Endodermal cell (in vitro differentiated cells): ENCODE data around the gene SMG9. TPM values are rescaled to one million over a fixed set of nuclear protein-coding genes. Genes with fewer than 3 reads are reported as not detected.

Source experiments
- DNase-seq: peaks from one replicate; pipeline ENCODE4 v3.0.0-alpha.2; 2017
- H3K27ac ChIP-seq: 2 replicates; pipeline ENCODE4 v1.5.1; 2013; ENCODE audit warnings: mild to moderate bottlenecking, low read depth, low read length, moderate library complexity
- H3K27me3 ChIP-seq: 2 replicates; pipeline ENCODE4 v1.6.1; 2013; ENCODE audit warnings: mild to moderate bottlenecking, low read length, moderate library complexity; ENCODE audit not compliant: insufficient read depth, control insufficient read depth, poor library complexity, severe bottlenecking
- H3K36me3 ChIP-seq: 2 replicates; pipeline ENCODE4 v1.7.0; 2013; ENCODE audit warnings: mild to moderate bottlenecking, low read length, moderate library complexity; ENCODE audit not compliant: control insufficient read depth, insufficient read depth
- H3K4me1 ChIP-seq: one replicate; pipeline ENCODE4 v1.7.0; 2013; ENCODE audit warnings: low read length; ENCODE audit not compliant: control insufficient read depth, insufficient read depth
- H3K4me3 ChIP-seq: 2 replicates; pipeline ENCODE4 v1.5.1; 2013; ENCODE audit warnings: mild to moderate bottlenecking, low read length, moderate library complexity
- H3K9ac ChIP-seq: 2 replicates; pipeline ENCODE4 v1.6.1; 2013; ENCODE audit warnings: mild to moderate bottlenecking, low read length, moderate library complexity; ENCODE audit not compliant: poor library complexity, severe bottlenecking; ENCODE audit errors: extremely low read depth
- H3K9me3 ChIP-seq: 2 replicates; pipeline ENCODE4 v1.6.1; 2013; ENCODE audit warnings: mild to moderate bottlenecking, low read length, moderate library complexity; ENCODE audit not compliant: control insufficient read depth
- H3K27ac Mint-ChIP-seq: 2 replicates; pipeline ENCODE4 v1.8.0; 2020; ENCODE audit warnings: mixed read lengths
- H3K27me3 Mint-ChIP-seq: 2 replicates; pipeline ENCODE4 v1.8.0; 2021; ENCODE audit warnings: mild to moderate bottlenecking, mixed read lengths; ENCODE audit not compliant: insufficient read depth
- H3K36me3 Mint-ChIP-seq: 2 replicates; pipeline ENCODE4 v1.8.0; 2020; ENCODE audit warnings: low read depth, mixed read lengths
- H3K4me1 Mint-ChIP-seq: 2 replicates; pipeline ENCODE4 v1.8.0; 2020; ENCODE audit warnings: mixed read lengths
- H3K4me3 Mint-ChIP-seq: 2 replicates; pipeline ENCODE4 v1.8.0; 2020; ENCODE audit warnings: mild to moderate bottlenecking, moderate library complexity, mixed read lengths
- H3K9me3 Mint-ChIP-seq: 2 replicates; pipeline ENCODE4 v1.8.0; 2020; ENCODE audit warnings: mild to moderate bottlenecking, mixed read lengths
- WGBS, 2 experiments: methylation state at CpG; one replicate each; pipeline versions ENCODE4 v1.1.5 to v1.1.7; 2013; ENCODE audit warnings: missing lambda C conversion rate in 2 of 2, mixed read lengths in 1 of 2; ENCODE audit not compliant: insufficient coverage in 1 of 2, insufficient read length in 1 of 2; 5-methylcytosine and 5-hydroxymethylcytosine counted together
- total RNA-seq, 2 donors: library from RNA; stranded (reverse); fragmentation: NEBNext Ultra II Directional in 1 of 2; extraction: Animal tissue kit (Norgen Biotek cat#: 25700) in 1 of 2; gene quantifications; 2 replicates in 1 of 2; 3 replicates in 1 of 2; pipeline ENCODE4 v1.2.1, GENCODE V29; 2021
- TF ChIP-seq, protein P1 (sequence below): fragments of 200-600 bp; sonication (generic); conservative IDR thresholded peaks from 2 replicates; pipeline ENCODE4 v1.5.0; 2021; ENCODE audit warnings: antibody characterized with exemption, mild to moderate bottlenecking

Gene SMG9
- total RNA-seq, 2 donors from 2014 or later, result 44.6 to 53.8 TPM

- TF ChIP-seq, protein P1, sequence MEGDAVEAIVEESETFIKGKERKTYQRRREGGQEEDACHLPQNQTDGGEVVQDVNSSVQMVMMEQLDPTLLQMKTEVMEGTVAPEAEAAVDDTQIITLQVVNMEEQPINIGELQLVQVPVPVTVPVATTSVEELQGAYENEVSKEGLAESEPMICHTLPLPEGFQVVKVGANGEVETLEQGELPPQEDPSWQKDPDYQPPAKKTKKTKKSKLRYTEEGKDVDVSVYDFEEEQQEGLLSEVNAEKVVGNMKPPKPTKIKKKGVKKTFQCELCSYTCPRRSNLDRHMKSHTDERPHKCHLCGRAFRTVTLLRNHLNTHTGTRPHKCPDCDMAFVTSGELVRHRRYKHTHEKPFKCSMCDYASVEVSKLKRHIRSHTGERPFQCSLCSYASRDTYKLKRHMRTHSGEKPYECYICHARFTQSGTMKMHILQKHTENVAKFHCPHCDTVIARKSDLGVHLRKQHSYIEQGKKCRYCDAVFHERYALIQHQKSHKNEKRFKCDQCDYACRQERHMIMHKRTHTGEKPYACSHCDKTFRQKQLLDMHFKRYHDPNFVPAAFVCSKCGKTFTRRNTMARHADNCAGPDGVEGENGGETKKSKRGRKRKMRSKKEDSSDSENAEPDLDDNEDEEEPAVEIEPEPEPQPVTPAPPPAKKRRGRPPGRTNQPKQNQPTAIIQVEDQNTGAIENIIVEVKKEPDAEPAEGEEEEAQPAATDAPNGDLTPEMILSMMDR, result no peak
- H3K36me3 Mint-ChIP-seq, result no peaks in the 10 kb centered on the region
- no peaks in the 10 kb centered on the region for H3K9me3 Mint-ChIP-seq
- peaks cover 18% of the 10 kb centered on the region for H3K27me3 Mint-ChIP-seq
- no peaks in the 10 kb centered on the region for H3K4me1 ChIP-seq
- H3K4me1 Mint-ChIP-seq, result peaks cover 5% of the 10 kb centered on the region
- H3K36me3 ChIP-seq, result no peaks in the 10 kb centered on the region
- H3K9ac ChIP-seq, result no peak overlapping the region
- H3K4me3 ChIP-seq, result no peak overlapping the region
- H3K27ac ChIP-seq, result no peak overlapping the region
- no peak overlapping the region for H3K4me3 Mint-ChIP-seq
- no peaks in the 10 kb centered on the region for H3K9me3 ChIP-seq
- DNase-seq, result no peak
- H3K27me3 ChIP-seq, result no peaks in the 10 kb centered on the region
- H3K27ac Mint-ChIP-seq, result no peak overlapping the region
- 88 to 90% methylated on average over 5 of the region's 5 CpGs for WGBS, 2 experiments
Observed at GRCh38 chr19:43681821-43682220, 72.9 kb downstream of the SMG9 start.

DNA sequence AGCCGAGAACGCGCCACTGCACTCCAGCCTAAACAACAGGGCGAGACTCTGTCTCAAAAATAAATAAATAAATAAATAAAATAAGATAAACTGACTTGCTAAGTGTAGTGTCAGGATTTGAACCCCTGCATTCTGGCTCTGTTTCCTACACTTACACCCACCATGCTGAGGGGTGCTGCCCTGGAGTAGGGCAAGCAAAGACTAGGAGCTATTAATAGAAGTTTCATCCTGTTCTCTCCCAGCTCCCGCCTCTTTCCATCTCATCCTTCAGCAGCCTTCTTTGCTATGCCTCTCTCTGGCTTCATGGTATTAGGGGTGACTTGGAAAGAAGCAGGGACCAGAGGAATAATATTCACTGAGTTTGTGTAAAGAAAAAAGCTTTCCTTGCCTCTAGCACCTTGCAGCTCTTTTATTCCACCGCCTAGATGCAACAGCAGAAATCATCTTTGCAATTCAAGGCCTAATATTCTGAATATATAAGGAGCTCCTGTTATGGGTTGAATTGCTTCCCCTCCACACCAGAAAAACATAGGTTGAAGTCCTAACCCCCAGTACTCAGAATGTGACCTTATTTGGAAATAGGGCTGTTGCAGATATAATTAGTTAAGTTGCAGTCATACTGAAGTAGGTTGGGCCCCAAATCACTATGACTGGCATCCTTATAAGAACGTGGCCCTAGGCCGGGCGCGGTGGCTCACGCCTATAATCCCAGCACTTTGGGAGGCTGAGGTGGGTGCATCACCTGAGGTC, 76.1 kb downstream of the SMG9 start:
- H3K4me1 ChIP-seq, result no peaks in the 10 kb centered on the region
- H3K36me3 Mint-ChIP-seq, result no peaks in the 10 kb centered on the region
- TF ChIP-seq, protein P1, result no peak
- H3K27me3 Mint-ChIP-seq, result peaks cover 40% of the 10 kb centered on the region
- H3K27ac ChIP-seq, result no peak overlapping the region
- H3K27ac Mint-ChIP-seq, result no peak overlapping the region
- no peaks in the 10 kb centered on the region for H3K9me3 Mint-ChIP-seq
- H3K27me3 ChIP-seq, result no peaks in the 10 kb centered on the region
- H3K4me3 ChIP-seq, result no peak overlapping the region
- DNase-seq, result no peak
- 80 to 89% methylated on average over 1 to 8 of the region's 11 CpGs for WGBS, 2 experiments
- H3K9me3 ChIP-seq, result no peaks in the 10 kb centered on the region
- no peaks in the 10 kb centered on the region for H3K36me3 ChIP-seq
- peaks cover 13% of the 10 kb centered on the region for H3K4me1 Mint-ChIP-seq
- H3K9ac ChIP-seq, result no peak overlapping the region
- no peak overlapping the region for H3K4me3 Mint-ChIP-seq

Other genes starting within 250 kb of the SMG9 start
- gene ETHE1, start 227.8 kb downstream of the SMG9 start, total RNA-seq, result 10 to 100 TPM; 13.0 to 15.2 TPM
- under 1 TPM; 0.22 TPM for gene ZNF575, start 221.8 kb downstream of the SMG9 start, total RNA-seq
- gene XRCC1, start 179.4 kb downstream of the SMG9 start, total RNA-seq, result 10 to 100 TPM; 48.8 to 52.1 TPM
- gene PINLYP, start 179.2 kb downstream of the SMG9 start, total RNA-seq, result 10 to 100 TPM in 1 of 2 donors, 1 to 10 TPM in 1; 7.7 to 12.2 TPM
- gene IRGQ, start 158.8 kb downstream of the SMG9 start, total RNA-seq, result 10 to 100 TPM; 39.7 to 46.0 TPM
- 10 to 100 TPM; 11.9 to 12.1 TPM for gene ZNF576, start 158.4 kb downstream of the SMG9 start, total RNA-seq
- under 1 TPM; 0.35 to 0.37 TPM for gene SRRM5, start 142.9 kb downstream of the SMG9 start, total RNA-seq
- 10 to 100 TPM; 44.3 to 46.8 TPM for gene ZNF428, start 135.3 kb downstream of the SMG9 start, total RNA-seq
- gene CADM4, start 115.1 kb downstream of the SMG9 start, total RNA-seq, result 10 to 100 TPM in 1 of 2 donors, 1 to 10 TPM in 1; 9.3 to 19.9 TPM
- 10 to 100 TPM; 14.7 to 21.5 TPM for gene PLAUR, start 84.8 kb downstream of the SMG9 start, total RNA-seq
- not detected for gene IRGC, start 38.9 kb downstream of the SMG9 start, total RNA-seq
- not detected for gene KCNN4, start 26.0 kb upstream of the SMG9 start, total RNA-seq
- gene LYPD5, start 47.5 kb upstream of the SMG9 start, total RNA-seq, result under 1 TPM in 1 of 2 donors, not detected in 1; 0.11 TPM
- gene ZNF283, start 72.4 kb upstream of the SMG9 start, total RNA-seq, result 10 to 100 TPM in 1 of 2 donors, 1 to 10 TPM in 1; 7.1 to 10.1 TPM
- 1 to 10 TPM; 4.0 to 6.6 TPM for gene ZNF404, start 129.0 kb upstream of the SMG9 start, total RNA-seq
- gene ZNF45, start 180.3 kb upstream of the SMG9 start, total RNA-seq, result 10 to 100 TPM; 18.6 to 19.4 TPM
- 10 to 100 TPM; 11.5 to 11.8 TPM for gene ZNF221, start 196.3 kb upstream of the SMG9 start, total RNA-seq
- gene ZNF155, start 229.2 kb upstream of the SMG9 start, total RNA-seq, result 10 to 100 TPM in 1 of 2 donors, 1 to 10 TPM in 1; 9.7 to 12.7 TPM
- 1 to 10 TPM; 3.8 to 5.7 TPM for gene ZNF230, start 248.0 kb upstream of the SMG9 start, total RNA-seq